ENCODE measurements around the gene FIGNL1.

The FIGNL1 gene
- total RNA-seq = 11.6 to 27.0 (median 15.0) reads per million in 4 donors

- peak; percentile 53 to 92 (median 65) for DNase-seq
Measured at GRCh38 chr7:50449881-50450589, at the start of gene FIGNL1. Gene FIGNL1, minus strand, starts transcription at chr7:50450350. Its CDS starts 3,063 bp downstream, at chr7:50447287.

- DNase-seq = no peak
Measured at GRCh38 chr7:50499092-50499491, 48.9 kb upstream of the FIGNL1 start.

GRCh38 chr7:50497968-50498367 is 47.8 kb upstream of the FIGNL1 start:
- DNase-seq = no peak

- no peak for DNase-seq
Measured at GRCh38 chr7:50497068-50497642, 47.0 kb upstream of the FIGNL1 start.

GRCh38 chr7:50496569-50496968 is 46.4 kb upstream of the FIGNL1 start:
- DNase-seq = no peak

- no peak for DNase-seq
Measured at GRCh38 chr7:50495746-50496145, 45.6 kb upstream of the FIGNL1 start.

- no peak for DNase-seq
Measured at GRCh38 chr7:50492770-50493519, 42.8 kb upstream of the FIGNL1 start.

GRCh38 chr7:50491943-50492342 is 41.8 kb upstream of the FIGNL1 start:
- no peak for DNase-seq

GRCh38 chr7:50491209-50491608 is 41.1 kb upstream of the FIGNL1 start:
- DNase-seq = no peak

- no peak for DNase-seq
Measured at GRCh38 chr7:50488379-50488778, 38.2 kb upstream of the FIGNL1 start.

GRCh38 chr7:50486512-50486911 is 36.4 kb upstream of the FIGNL1 start:
- DNase-seq = no peak

- DNase-seq = no peak
Measured at GRCh38 chr7:50481867-50482266, 31.7 kb upstream of the FIGNL1 start.

- DNase-seq = no peak
Measured at GRCh38 chr7:50480797-50481196, 30.6 kb upstream of the FIGNL1 start.

GRCh38 chr7:50479743-50480517 is 29.8 kb upstream of the FIGNL1 start:
- DNase-seq = no peak

GRCh38 chr7:50477640-50478039 is 27.5 kb upstream of the FIGNL1 start:
- DNase-seq = no peak

GRCh38 chr7:50476953-50477625 is 26.9 kb upstream of the FIGNL1 start:
- no peak for DNase-seq

GRCh38 chr7:50475340-50475739 is 25.2 kb upstream of the FIGNL1 start:
- DNase-seq = peak in 1 of 5 donors; percentile 21

- no peak for DNase-seq
Measured at GRCh38 chr7:50474382-50475160, 24.4 kb upstream of the FIGNL1 start.

- no peak for DNase-seq
Measured at GRCh38 chr7:50473531-50473930, 23.4 kb upstream of the FIGNL1 start.

- DNase-seq = no peak
Measured at GRCh38 chr7:50472427-50472826, 22.3 kb upstream of the FIGNL1 start.

- no peak for DNase-seq
Measured at GRCh38 chr7:50471970-50472369, 21.8 kb upstream of the FIGNL1 start.

Data from T-helper 1 cell (primary cell).